A673 (cell line): ENCODE results near the gene MEGF6. TPM values are rescaled to one million over a fixed set of nuclear protein-coding genes. Genes with fewer than 3 reads are reported as not detected.

Experiments used
- BruUV-seq: library from RNA; stranded (reverse); fragments of 400-500 nt; replicated peaks from 2 replicates; lab custom pipeline; 2021; lab: Mats Ljungman, UMichigan
- CTCF ChIA-PET: fragments of 300-600 bp; sonication (Branson Sonifier 250); formaldehyde crosslinking; loops from one replicate; lab custom pipeline; 2022; ENCODE audit warnings: antibody characterized with exemption; lab: Charles Lee
- POLR2A ChIA-PET: fragments of 300-600 bp; sonication (Branson Sonifier 250); formaldehyde crosslinking; loops from one replicate; lab custom pipeline; 2022; ENCODE audit warnings: antibody characterized with exemption; ENCODE audit not compliant: low non-redundant PET; lab: Charles Lee
- DNase-seq: peaks from one replicate; pipeline ENCODE4 v3.0.0-alpha.2; 2015; ENCODE audit warnings: low spot score
- H3K27ac ChIP-seq: fragments of 200-600 bp; sonication (generic); 2 replicates; pipeline ENCODE4 v1.5.1; 2016; ENCODE audit warnings: mixed run types, low read depth, mild to moderate bottlenecking, mixed read lengths, antibody characterized with exemption, low read length; ENCODE audit not compliant: poor library complexity, severe bottlenecking
- H3K27me3 ChIP-seq: fragments of 200-600 bp; sonication (generic); replicated peaks from 2 replicates; pipeline ENCODE4 v1.6.1; 2017; ENCODE audit warnings: mixed run types, low read depth, mild to moderate bottlenecking, mixed read lengths, antibody characterized with exemption, low read length; ENCODE audit not compliant: insufficient read depth, poor library complexity
- H3K36me3 ChIP-seq: fragments of 200-600 bp; sonication (generic); 2 replicates; pipeline ENCODE4 v1.6.1; 2016; ENCODE audit warnings: mixed run types, mild to moderate bottlenecking, mixed read lengths, antibody characterized with exemption, low read length; ENCODE audit not compliant: insufficient read depth, poor library complexity, severe bottlenecking
- H3K4me1 ChIP-seq: fragments of 200-600 bp; sonication (generic); 2 replicates; pipeline ENCODE4 v1.6.1; 2017; ENCODE audit warnings: mixed run types, mild to moderate bottlenecking, mixed read lengths, antibody characterized with exemption, low read length; ENCODE audit not compliant: insufficient read depth, poor library complexity, severe bottlenecking
- H3K4me3 ChIP-seq: fragments of 200-600 bp; sonication (generic); 2 replicates; pipeline ENCODE4 v1.5.1; 2016; ENCODE audit warnings: low read depth, mixed run types, mild to moderate bottlenecking, mixed read lengths, low read length; ENCODE audit not compliant: poor library complexity, severe bottlenecking
- H3K9me3 ChIP-seq: fragments of 200-600 bp; sonication (generic); 2 replicates; pipeline ENCODE4 v1.6.1; 2016; ENCODE audit warnings: mixed run types, low read depth, mild to moderate bottlenecking, mixed read lengths, antibody characterized with exemption, low read length; ENCODE audit not compliant: poor library complexity, severe bottlenecking
- EZH2 ChIP-seq: fragments of 200-600 bp; sonication (generic); IDR thresholded peaks from 2 replicates; pipeline ENCODE4 v1.6.1; 2017; ENCODE audit warnings: borderline replicate concordance, low read depth, mild to moderate bottlenecking, mixed read lengths, antibody characterized with exemption, low read length; ENCODE audit not compliant: poor library complexity, severe bottlenecking
- intact Hi-C: fragments of 100-400 bp; cut with micrococcal nuclease; formaldehyde crosslinking; loops from one replicate; pipeline ENCODE4 v1.10.0; 2022; ENCODE audit not compliant: unreplicated experiment
- total RNA-seq: library from RNA; stranded (reverse); gene quantifications from 2 replicates; pipeline ENCODE4 v1.2.3, GENCODE V29; 2021
- TF ChIP-seq, protein P1 (sequence below): fragments of 300-800, 200-600 bp; sonication (generic); conservative IDR thresholded peaks from 2 replicates; pipeline ENCODE4 v1.5.1; 2017; ENCODE audit warnings: low read depth, mild to moderate bottlenecking, antibody characterized with exemption, low read length, moderate library complexity, mixed read lengths

Gene MEGF6
- total RNA-seq, 1 experiment from 2014 or later: 2.8 TPM

DNA sequence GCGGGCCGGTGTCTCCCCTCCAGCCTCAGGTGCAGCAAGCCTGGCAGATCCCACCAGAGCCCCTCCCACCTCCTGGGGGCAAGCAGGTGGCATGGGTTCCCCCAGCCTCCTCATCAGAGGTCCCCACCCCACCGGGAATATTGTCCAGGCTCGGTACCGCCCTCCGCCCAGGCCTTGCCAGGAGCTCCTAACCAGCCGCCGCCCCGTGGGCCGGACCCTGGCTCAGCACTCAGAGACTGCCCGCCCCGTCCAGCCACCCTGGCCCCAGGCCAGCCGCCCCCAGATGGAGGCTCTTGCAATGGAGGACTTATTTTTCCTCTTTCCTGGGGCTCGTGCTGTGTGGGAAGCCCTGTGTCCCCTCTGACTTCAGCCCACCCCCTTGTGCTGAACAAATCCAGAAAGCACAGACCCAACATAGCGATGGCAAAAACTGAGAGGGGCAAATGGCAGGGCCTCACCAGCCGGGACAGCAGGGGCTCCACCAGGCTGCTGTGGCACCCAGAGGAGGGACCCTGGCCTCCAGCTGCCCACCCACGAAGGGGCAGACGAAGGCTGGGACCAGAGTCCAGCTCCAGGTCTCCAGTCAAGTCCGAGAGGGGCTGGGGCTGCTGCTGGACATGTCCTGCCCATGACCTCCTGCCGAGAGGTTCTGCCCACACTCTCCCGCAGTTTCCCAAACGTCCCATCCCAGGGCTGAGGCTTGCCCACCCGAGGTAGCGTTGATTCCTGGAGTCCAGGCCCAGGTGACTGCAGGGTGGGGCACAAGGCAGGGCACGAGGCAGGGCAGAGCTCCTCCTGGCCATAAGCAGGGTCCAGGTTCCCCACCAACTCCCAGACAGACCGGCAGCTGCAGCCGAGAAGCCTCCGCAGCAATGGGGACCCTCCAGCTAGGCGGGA is 7.5 kb downstream of the MEGF6 start:
- no peak overlapping the region for H3K27ac ChIP-seq
- H3K4me1 ChIP-seq: no peaks in the 10 kb centered on the region
- no peak overlapping the region for H3K4me3 ChIP-seq
- ChIA-PET POLR2A (no interaction called here), CTCF (no interaction called here)
- intact Hi-C loops: no loop called here
- no peaks in the 10 kb centered on the region for H3K36me3 ChIP-seq
- no peak for DNase-seq
- no TSS peak for BruUV-seq
- TF ChIP-seq EZH2: no peak
- TF ChIP-seq, protein P1, sequence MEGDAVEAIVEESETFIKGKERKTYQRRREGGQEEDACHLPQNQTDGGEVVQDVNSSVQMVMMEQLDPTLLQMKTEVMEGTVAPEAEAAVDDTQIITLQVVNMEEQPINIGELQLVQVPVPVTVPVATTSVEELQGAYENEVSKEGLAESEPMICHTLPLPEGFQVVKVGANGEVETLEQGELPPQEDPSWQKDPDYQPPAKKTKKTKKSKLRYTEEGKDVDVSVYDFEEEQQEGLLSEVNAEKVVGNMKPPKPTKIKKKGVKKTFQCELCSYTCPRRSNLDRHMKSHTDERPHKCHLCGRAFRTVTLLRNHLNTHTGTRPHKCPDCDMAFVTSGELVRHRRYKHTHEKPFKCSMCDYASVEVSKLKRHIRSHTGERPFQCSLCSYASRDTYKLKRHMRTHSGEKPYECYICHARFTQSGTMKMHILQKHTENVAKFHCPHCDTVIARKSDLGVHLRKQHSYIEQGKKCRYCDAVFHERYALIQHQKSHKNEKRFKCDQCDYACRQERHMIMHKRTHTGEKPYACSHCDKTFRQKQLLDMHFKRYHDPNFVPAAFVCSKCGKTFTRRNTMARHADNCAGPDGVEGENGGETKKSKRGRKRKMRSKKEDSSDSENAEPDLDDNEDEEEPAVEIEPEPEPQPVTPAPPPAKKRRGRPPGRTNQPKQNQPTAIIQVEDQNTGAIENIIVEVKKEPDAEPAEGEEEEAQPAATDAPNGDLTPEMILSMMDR: no peak
- H3K27me3 ChIP-seq: no peaks in the 10 kb centered on the region
- no peaks in the 10 kb centered on the region for H3K9me3 ChIP-seq

DNA sequence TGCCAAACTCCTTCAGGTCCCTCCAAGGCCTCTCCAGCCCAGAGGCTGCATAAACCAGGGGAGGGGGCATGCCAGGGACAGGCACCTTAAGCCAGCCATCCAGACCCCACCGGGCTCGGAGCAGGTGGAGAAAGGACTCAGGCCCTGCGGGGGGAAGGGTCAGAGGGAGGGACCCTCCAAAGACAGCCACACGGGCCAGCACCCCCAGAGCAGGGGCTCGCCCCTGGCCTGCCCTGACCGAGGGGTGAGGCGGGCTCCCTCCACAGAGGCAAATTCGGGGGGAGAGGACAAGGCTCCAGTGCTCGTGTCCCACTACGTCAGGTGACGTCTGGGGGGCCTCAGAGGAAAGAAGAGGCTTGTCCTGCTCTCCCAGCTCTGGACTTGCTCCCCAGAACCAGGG is 8.2 kb downstream of the MEGF6 start:
- no TSS peak for BruUV-seq
- Histone ChIP-seq H3K9me3 (no peaks in the 10 kb centered on the region), H3K36me3 (no peaks in the 10 kb centered on the region), H3K27me3 (no peaks in the 10 kb centered on the region), H3K4me3 (no peak overlapping the region), H3K4me1 (no peaks in the 10 kb centered on the region), H3K27ac (no peak overlapping the region)
- no peak for DNase-seq
- ChIA-PET CTCF (no interaction called here), POLR2A (no interaction called here)
- TF ChIP-seq, protein P1: no peak
- TF ChIP-seq EZH2: no peak
- intact Hi-C loops: no loop called here

DNA sequence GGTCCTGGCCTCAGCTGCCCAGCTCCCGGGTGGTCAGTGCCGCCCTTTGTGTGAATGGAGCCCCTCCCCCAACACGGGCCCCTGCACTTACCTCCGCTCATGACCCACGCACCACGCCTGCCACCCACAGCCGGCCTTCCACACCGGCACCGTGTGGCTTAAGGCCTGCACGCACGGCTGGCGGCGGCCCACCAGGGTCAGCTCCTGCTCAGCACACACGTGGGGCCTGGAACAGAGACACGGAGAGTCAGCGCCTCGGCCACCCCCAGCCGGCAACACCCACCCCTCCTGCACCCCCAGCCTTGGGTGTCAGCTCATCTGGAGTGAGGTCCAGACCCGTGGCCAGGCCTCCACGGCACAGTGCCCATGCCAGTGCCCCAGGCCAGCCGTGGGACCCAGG is 8.9 kb downstream of the MEGF6 start:
- TF ChIP-seq, protein P1: no peak
- no peak for TF ChIP-seq EZH2
- H3K27ac ChIP-seq: no peak overlapping the region
- DNase-seq: no peak
- intact Hi-C loops: no loop called here
- no TSS peak for BruUV-seq
- H3K27me3 ChIP-seq: no peaks in the 10 kb centered on the region
- no peaks in the 10 kb centered on the region for H3K9me3 ChIP-seq
- H3K4me3 ChIP-seq: no peak overlapping the region
- CTCF ChIA-PET: no interaction called here
- no peaks in the 10 kb centered on the region for H3K4me1 ChIP-seq
- POLR2A ChIA-PET: no interaction called here
- H3K36me3 ChIP-seq: no peaks in the 10 kb centered on the region
